ENCODE results near the gene GPR15LG.
"Not testable (repeated sequence)": the region's sequence is repeated elsewhere in the genome, so short reads cannot be mapped to it uniquely, and the experiment has no call there.

GPR15LG gene

DNA sequence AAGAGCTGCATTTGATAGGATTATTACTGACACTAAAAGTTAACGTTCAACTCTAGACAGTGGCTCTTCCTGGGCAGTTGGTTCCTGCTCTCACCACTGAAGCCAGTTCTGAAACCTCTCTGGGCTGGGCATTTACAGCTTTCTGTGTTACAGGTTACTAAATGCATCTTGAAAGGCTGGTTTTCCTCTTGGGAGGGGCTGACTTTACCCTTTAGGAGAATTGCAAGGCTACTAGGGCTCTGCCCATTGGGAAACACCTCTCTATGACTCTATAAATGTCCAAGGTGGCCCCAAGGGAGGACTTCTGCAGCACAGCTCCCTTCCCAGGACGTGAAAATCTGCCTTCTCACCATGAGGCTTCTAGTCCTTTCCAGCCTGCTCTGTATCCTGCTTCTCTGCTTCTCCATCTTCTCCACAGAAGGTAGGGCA is at the start of gene GPR15LG:
GPR15LG (plus strand) TSS at position 301 of the 429 bp plus-strand sequence; CDS start at position 352, 51 bp downstream.
- DNase-seq, result peak in 1 of 2 experiments; percentile 6

DNA sequence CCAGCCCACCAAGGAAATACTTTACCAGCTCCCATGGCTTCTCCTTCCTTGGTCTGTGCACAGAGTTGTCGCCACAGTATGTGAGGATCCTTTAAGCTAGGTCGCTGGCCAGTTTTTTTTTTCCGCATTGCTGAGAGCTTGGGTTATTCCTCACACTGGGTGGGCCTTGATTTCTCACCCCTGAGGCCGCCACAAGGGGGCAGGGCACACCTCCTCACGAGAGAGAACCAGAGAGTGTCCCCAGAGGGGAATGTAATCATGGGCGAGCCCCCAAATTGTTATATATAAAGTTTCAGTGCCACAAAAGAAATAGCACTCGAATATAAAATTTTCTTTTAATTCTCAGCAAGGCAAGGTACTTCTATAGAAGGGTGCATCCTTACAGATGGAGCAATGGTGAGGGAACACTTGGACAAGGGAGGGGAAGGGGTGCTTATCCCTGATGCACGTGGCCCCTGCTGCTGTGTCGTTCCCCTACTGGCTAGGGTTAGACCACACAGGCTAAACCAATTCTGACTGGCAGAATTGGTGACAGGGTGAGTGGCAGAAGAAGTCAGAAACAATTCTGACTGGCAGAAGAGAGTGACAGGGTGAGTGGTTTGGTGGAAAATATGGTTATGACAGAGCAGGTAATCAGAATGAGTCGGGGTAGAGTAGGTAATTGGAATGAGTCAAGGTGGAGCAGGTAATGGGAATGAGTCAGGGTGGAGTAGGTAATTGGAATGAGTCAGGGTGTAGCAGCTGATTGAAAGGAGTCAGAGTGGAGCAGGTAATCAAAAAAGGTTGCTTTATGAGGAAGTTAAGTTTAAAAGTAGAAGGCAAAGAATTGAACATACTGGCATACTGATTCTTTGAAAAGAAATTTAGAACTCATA is 47.5 kb upstream of the GPR15LG start:
- peak in 1 of 2 experiments; percentile 23 for DNase-seq

DNA sequence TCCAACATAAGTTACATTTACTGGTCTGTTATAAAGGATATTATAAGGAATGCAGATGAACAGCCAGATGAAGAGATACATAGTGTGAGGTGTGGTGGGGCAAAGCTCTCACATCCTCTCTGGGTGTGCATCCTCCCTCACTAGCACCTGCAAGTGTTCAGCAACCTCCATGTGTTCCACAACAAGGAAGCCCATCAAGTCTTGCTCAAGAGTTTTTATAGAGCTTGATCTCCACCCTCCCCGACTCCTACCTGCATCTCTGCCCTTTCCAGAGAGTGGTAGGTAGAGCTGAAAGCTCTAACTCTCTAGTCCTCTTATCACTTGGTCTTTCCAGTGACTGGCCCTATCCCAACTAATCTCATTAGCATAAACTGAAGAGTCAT is 46.8 kb upstream of the GPR15LG start:
- no peak for DNase-seq

DNA sequence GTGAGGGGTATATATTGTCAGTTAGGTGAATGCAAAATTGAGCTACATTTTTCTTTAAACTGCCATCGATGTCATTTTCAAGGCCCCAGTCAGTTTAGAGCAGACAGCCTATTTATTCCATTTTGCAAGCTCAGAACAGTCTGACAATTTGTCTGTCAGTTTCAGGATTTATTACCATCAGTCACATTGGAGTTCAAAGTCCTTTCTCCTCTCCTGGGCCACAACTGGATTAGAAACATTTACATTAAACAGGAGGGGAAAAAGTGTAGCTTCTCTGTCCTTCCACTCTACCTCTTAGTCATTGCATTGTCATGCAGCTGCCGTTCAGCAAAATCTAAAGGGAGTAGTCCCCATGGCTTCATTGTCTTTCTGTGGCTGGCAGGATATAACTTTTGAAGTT is 37.8 kb upstream of the GPR15LG start:
- DNase-seq, result no peak

DNA sequence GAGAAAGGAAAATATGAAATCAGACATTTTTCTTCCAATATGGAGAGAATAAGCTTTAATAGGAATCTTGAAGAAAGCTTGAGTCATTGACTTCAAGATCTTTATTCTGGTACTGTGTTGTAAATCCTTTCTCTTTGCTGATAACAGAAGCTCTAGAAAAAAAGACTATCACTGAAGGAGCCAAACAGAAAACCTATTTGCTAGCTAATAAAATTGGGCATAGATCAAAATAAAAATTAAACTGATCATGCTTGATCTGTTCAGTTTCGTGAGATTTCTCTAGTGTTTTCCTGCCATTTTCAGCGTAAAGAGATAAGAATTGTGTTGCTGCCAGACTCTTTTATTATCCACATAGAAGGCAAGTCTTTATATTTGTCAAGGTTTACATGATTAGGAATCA is 35.8 kb upstream of the GPR15LG start:
- DNase-seq, result no peak

DNA sequence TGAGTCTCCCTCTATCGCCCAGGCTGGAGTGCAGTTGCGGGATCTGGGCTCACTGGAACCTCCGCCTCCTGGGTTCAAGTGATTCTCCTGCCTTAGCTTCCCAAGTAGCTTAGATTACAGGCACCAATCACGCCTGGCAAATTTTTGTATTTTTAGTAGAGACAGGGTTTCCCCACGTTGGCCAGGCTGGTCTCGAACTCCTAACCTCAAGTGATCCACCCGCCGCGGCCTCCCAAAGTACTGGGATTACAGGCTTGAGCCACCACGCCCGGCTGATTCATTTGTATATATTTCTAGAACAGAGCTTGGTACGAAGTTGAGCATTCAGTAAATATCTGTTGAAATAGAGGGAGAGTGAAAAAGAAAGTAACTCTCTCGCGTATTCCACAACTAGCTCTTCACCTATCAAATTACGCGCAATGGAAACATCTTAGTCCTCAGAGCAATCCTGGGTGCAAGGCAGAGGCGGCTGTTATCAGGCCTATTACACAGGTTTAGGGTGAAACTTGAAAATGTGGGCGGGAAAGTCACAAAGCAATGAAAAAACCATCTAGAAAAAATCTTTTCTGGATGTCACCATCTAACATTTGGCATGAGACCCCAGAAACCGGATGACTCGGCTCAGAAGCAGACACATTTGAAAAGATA is 35.0 kb upstream of the GPR15LG start:
- peak; percentile 79 to 80 for DNase-seq

DNA sequence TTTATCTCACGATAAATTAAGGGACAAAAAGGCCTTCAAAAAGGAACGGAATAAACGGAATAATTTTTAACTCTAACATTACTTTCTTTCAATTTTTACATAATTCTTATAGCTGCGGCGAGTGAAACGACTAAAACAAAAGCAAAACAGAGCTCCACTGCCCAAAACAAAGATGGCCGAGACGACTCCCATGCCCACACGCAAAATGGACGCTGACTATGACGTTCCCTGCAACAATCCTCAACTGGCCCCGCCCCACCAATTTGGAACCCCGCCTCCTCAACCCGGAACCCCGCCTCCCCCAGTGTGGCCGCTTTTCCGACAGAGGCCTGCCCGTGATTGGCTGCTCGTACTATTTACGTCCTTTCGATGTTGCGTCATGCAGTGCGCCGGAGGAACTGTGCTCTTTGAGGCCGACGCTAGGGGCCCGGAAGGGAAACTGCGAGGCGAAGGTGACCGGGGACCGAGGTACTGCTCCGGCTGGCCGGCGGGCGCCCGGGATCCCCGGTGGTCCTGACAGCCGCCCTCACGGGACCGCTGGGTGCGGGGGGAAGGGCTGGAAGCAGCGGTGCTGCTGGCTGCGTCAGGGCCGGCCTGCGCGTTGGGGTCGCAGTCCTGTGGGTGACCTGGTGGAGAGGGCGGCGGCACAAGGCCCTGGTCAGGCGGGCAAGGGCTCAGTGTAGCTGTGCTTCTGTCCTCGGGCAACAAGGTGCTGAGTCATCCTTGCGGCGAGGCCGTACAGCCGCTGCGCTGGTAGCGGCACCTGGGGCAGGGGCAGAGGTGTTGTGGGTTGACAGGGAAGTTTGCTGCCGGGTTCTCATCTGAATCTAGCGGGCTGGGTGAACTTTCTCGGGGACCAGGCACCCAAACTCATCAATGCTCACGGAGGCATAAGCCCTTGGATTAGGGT is 34.2 kb upstream of the GPR15LG start, which contains the start of gene GHITM:
GHITM (plus strand) TSS at position 384 of the 910 bp plus-strand sequence. CDS start 1,992 bp downstream, outside the sequence.
- peak; percentile 100 for DNase-seq

DNA sequence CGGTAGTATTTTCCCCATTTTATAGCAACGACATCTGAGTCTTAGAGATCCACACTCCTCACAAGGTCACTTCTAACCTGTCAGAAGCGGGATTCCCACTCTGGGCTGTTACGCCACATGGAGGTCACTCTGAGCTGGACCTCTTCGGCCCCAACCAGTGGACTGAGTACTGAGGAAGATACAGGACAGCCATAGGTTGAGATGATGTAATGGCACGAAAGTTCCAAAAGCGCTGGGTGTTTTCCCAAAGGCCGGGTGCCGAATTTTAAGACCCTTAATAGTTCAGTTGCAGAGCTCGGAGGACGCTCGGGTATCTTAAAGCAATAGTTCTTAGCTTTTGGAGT is 33.6 kb upstream of the GPR15LG start:
- DNase-seq, result no peak

DNA sequence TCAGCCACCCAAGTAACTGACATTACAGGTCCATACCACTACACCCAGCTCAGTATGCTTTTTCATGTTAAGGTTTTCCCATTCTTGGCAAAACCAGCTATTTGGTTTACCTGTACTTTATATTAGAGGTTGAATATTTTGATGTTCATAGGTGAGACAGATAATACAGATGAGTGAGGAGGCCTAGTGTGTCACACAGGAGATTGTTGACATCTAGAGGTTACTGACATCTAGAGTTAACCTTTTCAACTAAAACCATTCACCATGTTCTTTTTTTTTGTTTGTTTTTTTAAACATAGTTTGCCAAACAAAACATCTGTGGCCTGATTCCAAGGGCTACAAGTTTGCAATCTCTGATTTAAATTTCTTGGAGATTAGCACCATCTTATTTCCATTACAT is 26.3 kb upstream of the GPR15LG start:
- no peak for DNase-seq

DNA sequence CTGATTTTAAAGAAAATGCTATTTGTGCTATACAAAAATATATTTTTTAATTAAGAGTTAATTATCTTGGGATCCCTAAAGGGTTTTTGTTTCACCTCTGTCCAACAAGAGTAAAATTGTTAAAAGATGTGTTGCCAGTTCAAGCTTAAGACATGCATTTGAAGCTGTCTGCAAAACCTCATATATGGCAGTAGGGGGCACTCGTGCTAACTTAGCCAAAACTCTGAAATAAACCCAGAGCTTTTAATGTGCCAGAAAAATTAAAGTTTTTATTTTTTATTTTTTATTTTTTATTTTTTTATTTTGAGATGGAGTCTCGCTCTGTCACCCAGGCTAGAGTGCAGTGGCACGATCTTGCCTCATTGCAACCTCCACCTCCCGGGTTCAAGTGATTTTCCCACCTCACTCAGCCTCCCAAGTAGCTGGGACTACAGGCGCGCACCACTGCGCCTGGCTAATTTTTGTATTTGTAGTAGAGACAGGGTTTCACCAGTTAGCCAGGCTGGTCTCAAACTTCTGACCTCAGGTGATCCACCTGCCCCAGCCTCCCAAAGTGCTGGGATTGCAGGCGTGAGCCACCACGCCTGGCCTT is 25.5 kb upstream of the GPR15LG start:
- not testable (repeated sequence) for DNase-seq

DNA sequence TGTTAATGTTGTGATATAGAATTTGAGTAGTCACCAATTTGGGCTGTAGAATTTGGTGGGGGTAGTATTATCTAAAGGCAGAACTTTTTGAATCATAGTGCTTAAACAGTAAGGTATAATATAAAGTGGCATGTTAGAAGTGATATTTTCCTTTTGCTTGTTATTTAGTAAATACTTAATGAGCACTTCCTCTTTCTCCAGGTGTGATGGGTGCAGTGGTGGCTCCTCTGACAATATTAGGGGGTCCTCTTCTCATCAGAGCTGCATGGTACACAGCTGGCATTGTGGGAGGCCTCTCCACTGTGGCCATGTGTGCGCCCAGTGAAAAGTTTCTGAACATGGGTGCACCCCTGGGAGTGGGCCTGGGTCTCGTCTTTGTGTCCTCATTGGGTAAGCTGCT is 23.7 kb upstream of the GPR15LG start:
- no peak for DNase-seq

DNA sequence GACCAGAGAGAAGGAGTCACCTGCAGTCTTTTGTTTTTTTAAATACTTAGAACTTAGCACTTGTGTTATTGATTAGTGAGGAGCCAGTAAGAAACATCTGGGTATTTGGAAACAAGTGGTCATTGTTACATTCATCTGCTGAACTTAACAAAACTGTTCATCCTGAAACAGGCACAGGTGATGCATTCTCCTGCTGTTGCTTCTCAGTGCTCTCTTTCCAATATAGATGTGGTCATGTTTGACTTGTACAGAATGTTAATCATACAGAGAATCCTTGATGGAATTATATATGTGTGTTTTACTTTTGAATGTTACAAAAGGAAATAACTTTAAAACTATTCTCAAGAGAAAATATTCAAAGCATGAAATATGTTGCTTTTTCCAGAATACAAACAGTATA is 20.8 kb upstream of the GPR15LG start:
- DNase-seq, result no peak

DNA sequence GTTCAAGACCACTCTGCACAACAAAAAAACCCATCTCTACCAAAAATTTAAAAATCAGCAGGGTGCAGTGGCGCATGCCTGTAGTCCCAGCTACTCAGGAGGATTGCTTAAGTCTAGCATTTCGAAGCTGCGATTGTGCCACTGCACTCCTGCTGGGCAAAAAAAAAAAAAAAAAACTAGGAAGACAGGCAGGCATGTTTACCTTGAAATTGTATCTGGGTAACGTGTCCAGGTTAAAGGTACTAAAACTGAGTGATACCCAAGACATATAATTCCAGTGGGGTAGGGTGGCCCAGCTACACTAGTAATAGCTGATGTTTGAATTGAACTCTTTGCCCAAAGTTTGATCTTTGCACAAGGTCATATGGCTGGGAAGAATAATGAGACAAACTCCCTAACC is 18.1 kb upstream of the GPR15LG start:
- DNase-seq, result no peak

DNA sequence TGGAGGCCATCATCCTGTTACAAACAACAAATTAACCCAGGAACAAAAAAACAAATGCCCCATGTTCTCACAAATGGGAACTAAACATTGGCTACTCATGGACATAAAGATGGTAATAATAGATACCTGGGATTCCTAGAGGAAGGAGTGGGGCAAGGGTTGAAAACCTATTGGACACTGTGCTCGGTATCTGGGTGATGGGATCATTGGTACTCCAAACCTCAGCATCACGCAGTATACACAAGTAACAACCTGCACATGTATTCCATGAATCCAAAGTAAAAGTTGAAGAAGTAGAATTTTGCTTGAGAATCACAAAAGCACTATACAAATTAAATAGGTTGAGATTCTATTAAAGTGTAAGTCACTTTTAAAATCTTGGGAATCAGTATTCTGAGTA is 17.6 kb upstream of the GPR15LG start:
- DNase-seq, result no peak

DNA sequence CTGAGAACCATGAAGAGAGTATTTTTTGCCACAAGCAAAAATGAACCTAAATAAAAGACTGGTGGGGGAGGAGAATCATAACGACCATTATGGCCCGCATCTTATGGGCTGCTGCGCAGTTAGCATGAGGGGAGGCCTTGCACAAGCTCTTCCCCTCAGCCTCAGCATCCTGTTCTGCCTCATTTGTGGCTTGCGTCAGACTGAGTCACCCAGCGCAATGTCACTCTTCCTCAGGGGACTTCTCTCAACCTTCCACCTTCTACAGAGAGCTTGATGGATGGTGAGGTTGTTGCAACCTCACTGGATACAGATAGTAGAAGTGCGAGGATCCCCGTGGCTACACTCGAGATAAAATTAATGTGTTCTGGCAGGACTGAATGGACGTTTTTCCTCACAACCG is 16.8 kb upstream of the GPR15LG start:
- DNase-seq, result peak; percentile 66 to 71

DNA sequence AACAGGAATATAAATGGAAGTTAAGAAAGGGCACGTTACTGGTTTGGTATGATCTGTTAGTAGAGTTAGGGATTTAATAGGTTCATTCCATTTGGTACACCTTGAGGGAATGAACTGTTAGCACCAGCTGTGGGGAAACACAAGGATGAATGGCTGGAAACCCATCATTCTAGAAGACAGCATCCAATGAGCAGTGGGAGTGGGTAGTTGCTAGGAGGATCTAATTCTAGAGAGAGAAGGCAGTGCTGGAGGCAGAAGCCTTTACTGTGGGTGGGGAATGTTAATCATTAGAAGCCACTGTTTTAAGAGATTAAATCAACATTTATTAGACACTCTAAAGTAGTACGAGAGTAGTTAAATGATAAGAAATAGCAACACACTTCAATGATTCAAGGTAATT is 15.5 kb upstream of the GPR15LG start:
- DNase-seq, result no peak

DNA sequence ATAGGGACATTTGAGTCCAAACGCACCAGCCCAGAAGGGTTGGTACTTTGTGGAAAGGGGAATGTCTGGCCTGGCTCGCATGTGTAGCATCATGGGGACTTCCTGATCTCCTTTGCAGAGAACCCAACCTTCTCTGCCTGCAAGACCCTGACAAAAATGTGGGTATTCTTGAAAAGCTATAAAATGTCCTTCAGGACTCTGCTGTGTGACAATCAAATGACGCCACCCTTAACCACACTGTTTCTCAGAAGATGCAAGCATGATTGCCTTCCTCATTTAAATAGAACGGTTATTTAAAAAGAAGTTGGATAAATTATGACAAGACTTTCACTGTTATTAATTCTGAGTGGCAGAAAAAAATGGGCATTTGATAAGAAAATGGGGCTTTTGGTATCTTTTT is 15.1 kb upstream of the GPR15LG start:
- no peak for DNase-seq

DNA sequence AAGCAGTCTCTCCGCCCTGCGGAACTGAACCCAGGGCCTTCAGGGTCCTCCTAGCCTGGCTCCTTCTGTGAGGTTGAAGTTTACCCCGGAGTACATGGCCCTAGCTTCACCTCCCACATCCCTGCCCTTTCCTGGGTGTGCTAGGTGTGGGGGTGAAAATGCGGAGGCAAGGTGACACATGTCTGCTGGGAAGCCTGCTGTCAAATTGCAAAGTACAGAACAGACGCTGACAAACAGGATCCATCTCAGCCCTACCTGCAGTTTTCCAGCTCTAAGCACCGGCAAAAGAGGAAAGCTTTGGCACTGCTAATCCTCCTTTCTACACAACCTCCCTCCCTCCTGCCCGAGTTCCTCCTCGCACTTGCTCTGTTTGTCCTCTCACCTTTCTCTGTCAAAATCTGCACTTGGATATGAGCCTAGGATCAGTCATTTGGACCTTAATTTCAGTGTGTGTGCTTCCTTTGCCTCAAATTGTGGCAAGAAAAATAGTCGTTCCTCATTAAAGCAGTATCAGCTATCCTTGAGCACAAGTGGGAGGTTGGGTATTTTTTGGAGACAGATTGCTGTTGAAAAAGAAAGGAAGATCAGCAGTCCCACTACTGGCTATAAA is 14.4 kb upstream of the GPR15LG start:
- no peak for DNase-seq

DNA sequence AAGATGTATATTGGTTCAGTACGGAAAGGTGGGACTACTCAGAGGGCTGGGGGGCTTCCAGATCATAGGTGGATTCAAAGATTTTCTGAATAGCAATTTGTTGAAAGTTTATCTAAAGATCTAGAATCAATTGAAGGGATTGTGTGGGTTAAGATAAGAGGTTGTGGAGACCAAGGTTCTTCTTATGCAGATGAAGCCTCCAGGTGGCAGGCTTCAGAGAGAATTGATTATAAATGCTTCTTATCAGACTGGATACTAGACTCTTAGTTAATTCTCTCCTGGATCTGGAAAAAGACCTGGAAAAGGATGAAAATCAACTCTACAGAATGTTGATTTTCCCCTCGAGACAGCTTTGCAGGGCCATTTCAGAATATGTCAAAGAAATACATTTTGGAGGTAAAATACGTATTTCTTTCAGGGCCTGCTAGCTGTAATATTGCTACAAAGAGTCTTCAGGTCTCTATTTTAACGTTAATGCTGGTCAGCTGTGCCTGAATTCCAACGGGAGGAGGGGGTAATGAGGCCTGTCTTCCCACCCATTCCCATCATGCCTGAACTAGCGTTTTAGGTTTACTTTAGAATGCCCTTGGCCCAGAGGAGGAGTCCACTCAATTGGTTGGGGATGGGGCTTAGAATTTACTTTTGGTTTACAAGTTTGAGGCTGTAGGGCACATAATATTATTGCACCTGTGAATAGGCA is 12.8 kb upstream of the GPR15LG start:
- no peak for DNase-seq

DNA sequence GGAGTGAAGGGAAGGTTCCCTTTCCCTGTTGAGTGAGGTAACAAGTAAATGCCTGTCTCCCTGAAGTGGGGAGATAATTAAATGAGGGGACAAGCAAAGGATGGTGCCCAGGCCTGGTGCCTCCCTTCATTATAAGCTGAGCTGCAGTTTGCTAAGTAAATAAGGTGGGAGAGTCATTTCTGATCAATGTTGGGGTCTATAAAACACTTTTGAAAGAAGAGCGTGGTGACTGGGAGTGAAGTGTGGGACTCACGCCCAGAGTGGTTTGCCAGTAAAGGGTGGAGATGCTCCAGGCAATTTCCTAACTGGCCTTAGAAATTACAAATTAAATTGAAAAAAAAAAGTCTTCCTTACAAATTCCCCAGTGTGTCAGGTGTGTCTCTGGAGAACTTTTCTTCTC is 9.6 kb upstream of the GPR15LG start:
- no peak for DNase-seq

DNA sequence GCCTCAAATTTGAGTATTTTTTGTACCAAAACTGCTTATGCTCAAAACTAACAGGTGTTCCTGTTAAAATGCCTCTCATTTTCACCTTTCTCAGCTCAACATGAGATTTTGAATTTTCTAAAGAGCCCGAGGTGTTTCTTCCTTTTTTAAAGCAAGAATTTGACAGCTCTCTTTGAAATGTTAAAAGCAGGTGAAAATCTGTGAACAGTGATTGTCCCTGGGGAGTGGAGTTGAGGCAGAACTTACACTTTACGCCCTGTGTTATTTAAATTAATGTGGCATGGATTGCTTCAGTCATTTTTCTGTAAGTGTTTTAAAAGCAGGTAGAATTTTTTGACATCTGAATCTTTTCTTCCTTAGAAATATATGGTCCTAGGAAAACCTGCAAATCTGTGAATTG is 9.2 kb upstream of the GPR15LG start:
- DNase-seq, result no peak
